HG02973 (cell line): ENCODE data around the gene ANKDD1A.

Experiments
- ATAC-seq: cut with Tn5 transposase; IDR thresholded peaks from one replicate; pipeline ENCODE4 v1.9.1; 2021; ENCODE audit warnings: moderate library complexity; ENCODE audit not compliant: unreplicated experiment

The ANKDD1A gene

GRCh38 chr15:64911311-64912186 is at the start of gene ANKDD1A:
ANKDD1A (plus strand) TSS chr15:64911902; CDS start chr15:64911931, 29 bp downstream.
- ATAC-seq, result no peak

DNA sequence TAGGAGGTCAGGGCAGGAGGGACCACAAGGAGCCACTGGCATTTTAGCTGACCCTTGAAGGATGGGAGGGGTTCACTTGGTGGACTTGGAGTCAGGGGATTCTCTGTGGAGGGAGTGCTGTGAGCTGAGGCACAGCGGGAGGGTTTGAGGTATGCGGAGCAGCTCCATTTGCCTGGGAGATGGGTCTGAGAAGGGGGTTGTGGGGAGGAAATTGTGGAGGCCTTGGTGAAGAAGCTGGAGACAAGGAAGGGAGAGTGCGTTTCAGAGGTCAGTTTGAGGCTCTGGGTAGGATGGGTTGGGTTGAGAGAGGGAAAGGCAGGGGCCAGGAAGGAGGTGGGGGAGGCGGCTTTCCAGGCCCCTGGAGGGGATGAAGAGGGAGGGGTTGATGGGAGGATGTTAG is 49.7 kb upstream of the ANKDD1A start:
- ATAC-seq, result no peak

DNA sequence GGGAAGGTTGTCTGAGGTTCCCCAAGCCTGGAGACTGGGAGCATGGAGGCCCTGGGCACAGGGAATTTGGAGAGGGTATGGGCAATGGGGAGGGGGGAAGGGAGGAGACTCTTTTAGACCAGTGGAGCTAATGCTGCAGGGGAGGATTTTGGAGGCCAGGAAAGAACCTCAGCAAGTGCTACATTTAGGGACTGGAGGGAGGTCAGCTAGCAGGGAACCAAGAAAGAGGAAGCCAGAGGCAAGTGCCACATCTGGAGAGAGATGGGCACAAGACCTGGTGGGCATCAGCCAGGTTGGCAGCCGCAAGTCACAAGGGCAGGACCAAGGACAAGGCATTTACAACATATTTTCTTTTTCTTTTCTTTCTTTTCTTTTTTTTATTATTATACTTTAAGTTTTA is 49.3 kb upstream of the ANKDD1A start:
- ATAC-seq, result no peak

- no peak for ATAC-seq
These were observed 47.6 kb upstream of the ANKDD1A start for GRCh38 chr15:64864068-64864467.

DNA sequence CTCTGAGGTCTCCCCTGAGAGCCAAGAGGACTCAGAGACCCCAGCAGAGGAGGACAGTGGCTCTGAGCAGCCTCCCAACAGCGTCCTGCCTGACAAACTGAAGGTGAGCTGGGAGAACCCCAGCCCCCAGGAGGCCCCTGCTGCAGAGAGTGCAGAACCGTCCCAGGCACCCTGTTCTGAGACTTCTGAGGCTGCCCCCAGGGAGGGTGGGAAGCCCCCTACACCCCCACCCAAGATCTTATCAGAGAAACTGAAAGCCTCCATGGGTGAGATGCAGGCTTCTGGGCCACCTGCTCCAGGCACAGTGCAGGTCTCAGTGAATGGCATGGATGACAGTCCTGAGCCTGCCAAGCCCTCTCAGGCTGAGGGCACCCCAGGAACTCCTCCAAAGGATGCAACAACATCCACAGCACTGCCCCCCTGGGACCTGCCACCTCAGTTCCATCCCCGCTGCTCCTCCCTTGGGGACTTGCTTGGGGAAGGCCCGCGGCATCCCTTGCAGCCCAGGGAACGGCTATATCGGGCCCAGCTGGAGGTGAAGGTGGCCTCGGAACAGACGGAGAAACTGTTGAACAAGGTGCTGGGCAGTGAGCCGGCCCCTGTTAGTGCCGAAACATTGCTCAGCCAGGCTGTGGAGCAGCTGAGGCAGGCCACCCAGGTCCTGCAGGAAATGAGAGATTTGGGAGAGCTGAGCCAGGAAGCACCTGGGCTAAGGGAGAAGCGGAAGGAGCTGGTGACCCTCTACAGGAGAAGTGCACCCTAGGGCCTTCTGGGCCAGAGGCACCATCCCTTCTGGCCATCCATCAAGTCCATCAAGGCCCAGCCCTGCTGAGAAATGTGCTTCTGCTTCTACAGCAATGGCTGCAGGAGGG is 46.3 kb upstream of the ANKDD1A start:
- ATAC-seq, result no peak

GRCh38 chr15:64865998-64866520 is 45.6 kb upstream of the ANKDD1A start:
- no peak for ATAC-seq

DNA sequence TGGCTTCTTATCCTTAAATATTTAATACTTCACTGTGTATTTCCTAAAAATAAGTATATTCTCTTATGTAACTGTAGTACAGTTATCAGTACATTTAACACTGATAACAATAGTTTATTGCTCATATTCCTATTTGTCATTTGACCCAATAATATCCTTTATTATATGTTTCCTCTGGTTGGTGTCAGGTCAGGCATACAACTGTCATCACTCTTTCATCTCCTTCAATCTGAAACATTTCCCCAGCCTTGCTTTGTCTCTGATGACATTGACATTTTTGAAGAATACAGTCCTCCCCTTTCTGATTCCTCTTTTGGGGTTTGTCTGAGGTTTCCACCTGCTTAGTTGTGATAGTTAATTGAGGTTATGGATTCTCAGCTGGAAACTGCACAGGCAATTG is 42.2 kb upstream of the ANKDD1A start:
- ATAC-seq, result no peak

DNA sequence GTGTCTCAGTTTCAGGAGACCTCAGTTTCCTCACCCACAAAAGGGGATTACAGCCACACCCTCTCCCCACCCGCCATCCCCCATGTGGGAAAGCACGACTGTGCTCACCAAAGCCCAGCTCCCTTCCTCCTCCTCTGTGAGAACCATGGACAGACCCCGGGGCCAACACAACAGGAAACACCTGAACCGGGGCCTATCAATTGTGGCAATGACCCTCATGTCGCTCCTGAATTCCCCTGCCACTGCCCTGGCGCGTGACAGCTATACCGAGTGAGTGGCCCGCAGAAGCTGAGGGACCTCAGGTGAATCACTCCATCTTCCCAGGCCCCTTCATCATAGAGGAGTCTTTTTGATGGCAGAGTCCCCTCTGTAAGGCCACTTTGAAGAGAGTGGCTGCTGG is 41.3 kb upstream of the ANKDD1A start:
- no peak for ATAC-seq

DNA sequence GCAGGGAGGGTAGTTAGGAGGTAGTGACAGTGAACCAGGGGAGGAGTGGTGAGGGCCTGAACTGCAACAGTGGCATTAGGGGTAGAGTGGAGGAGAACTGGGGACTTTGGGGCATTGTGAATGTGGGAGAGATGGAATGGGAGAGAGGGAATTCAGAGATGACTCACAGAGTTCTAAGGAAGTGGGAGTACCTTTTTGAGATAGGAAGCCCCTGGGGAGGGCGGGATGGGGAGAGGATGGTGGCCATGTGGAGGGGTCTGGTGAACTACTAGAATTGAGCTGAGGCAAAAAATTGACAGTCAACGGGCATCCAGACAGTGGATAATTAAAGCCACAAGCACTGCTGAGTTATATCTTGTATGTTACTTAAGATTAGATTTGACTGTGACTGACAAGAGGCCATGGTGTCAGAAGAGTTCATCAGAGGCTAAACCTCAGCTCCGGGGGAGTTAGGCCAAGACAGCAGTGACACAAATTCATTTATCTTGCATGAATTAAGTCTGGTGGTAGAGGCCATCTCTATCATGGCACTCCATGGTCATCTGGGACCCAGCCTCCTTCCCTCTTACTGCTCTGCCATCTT is 36.0 kb upstream of the ANKDD1A start:
- no peak for ATAC-seq

- ATAC-seq, result no peak
These were observed 34.3 kb upstream of the ANKDD1A start for GRCh38 chr15:64877435-64877834.

DNA sequence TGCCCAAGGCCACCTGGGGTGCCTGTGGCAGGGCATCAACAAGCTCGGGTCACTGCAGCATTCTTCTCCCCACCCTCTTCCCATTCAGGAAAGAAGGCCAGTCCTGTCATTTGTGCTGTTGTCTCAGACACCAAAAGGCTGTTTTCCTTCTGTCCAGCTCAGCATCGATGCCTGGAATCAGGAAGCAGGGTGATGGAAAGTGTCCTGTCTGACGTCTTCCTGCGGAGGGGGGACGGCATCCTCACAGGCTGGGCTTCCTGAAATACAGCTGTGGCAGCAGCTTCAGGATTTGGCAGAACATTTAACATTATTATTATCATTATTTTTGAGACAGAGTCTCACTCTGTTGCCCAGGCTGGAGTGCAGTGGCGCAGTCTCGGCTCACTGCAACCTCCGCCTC is 33.0 kb upstream of the ANKDD1A start:
- ATAC-seq, result no peak

- no peak for ATAC-seq
These were observed 28.6 kb upstream of the ANKDD1A start for GRCh38 chr15:64883100-64883581.

DNA sequence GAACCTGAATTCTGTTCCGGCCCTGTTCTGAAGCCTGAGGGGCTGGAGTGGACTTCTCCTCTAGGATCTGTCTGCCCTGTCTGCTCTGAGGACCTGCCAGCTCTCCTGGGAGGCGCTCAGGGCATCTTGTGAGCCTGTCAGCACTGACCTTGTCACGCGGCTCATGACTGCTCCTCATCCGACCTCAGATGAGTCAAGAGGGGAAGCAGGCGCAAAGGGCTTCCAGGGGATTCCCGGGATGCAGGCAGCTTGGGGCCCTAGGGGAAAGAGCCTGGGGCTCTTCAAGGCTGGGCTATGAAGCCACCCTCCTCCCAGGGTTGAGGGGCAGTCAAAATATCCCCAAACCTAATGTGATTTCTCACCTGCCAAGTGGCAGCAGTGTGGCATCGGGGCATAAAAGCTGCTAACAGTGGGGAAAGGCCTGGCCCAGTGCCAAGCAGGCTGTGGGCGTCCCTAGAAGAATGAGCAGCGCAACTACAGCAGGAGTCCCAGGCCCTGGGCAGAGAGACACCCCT is 27.6 kb upstream of the ANKDD1A start:
- ATAC-seq, result peak; percentile 64

GRCh38 chr15:64884679-64885078 is 27.0 kb upstream of the ANKDD1A start:
- no peak for ATAC-seq

DNA sequence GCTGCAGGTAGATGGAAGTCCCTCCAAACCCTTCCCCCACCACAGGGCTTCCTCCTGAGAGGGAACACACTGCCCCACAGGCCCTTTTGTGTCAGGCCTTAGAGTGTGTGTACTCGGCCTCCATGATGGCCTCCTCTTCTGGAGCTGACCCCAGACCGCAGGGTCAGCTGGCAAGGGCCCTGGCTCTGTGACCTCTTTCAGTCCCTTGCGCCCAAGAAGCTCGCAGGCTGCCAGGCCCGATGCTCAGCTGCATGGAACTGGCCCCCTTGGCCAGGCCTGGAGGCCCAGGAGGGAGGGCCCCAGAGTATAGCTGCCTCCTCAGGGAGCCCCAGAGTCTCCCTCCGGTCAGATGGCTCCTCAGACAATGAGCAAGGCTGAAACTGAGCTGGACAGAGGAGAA is 23.4 kb upstream of the ANKDD1A start:
- no peak for ATAC-seq

GRCh38 chr15:64891561-64891960 is 20.1 kb upstream of the ANKDD1A start:
- no peak for ATAC-seq

DNA sequence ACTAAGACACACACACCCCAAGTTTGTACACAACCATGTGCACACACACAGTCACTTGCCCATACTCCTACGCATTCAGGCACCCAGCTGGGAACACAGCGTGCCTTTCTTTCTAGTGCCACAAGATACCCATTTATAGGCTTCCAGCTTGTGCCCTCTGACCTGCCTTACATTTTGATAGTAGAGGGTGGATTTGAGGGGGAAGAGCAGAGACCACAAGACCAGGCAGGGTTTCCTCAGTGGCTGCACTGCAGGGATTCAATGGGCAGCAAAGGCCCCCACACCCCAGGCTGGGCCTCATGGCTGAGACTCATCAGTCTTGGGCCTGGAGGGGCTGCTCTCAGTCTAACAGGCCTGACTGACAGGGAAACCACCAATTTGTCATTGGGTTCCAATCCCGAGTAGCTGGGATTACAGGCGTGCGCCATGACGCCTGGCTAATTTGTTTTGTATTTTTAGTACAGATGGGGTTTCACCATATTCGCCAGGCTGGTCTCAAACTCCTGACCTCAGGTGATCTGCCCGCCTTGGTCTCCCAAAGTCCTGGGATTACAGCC is 18.8 kb upstream of the ANKDD1A start:
- ATAC-seq, result no peak

DNA sequence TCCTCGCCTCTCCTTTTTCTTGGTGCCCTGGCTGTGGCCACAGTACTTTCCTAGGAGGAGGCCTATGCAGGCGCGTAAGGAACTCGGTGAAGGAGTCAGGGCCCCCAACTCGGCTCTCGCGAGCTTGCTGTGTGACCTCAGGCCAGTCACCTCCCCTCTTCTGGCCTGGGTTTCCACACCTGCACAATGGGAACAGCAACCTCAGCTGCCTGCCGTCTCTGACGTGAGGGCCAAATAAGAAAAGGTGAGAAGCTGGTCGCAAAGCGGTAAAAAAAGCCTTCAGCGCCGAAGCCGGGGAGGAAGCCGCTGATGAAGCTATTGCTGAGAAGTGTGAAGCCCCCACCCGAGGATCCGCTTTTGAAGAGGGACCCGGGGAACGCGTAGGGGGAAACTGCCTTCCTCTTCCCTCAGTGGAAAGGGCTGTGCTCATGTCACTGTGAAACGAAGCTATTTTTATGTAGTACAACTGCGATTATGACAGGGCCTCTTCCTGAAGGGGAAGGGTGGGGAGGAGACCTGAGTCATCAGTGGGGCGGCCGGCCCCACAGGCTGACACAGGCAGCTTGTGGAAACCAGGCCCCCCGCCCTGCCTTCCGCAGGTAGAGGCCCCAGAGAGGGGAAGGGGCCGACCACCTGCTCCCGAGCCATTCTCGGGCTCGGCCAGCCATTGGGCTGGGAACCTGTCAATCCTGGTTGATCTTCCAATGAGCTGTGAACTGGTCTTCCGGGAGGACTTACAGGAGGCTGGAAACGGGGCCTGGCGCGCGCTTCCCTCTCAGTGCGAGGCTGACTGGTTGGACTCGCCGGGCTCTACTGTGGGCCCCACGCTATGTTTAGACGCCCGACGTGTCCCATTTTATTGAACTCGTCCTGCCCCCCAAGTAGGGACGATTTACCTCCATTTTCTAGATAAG is 18.0 kb upstream of the ANKDD1A start:
- ATAC-seq, result peak; percentile 52

DNA sequence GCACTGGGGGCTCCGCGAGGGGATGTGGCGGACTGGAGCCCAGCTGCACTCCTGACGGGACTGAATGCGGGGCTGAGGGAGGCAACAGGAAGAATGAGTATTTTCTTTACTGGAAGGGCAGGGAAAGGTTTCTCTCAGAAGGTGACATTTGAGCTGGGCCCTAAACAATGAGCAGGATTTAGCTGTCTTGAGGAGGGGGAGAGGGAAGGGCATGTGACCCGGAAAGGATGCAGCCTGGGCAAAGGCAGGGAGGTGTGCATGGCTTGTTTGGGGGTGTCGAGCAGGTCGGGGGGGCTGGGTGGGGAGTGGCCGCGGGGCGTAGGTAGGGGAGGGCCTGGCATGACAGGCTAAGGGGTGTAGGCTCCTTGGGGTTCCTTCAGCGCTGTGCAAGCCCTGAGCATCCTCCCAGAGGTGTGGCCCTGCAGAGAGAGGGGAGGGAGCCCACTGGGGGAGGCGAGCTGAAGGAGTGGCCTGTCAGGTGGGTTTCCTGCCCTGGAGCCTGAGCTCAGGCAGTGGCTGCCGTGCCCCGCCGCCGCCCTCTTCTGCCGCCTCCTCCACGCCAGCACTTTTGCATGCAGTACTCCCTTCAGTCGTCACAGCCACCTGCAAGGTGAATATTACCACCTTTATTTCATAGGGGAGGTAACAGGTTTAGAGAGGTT is 17.2 kb upstream of the ANKDD1A start:
- ATAC-seq, result no peak
